Stimulated activated CD4-positive, alpha-beta T cell treated with anti-CD3 and anti-CD28 coated beads, Interleukin-1b, Interleukin-23, amount 100 ng/mL, for 4 hours (primary cell): ENCODE results near the gene ZBTB18.
"Not testable (repeated sequence)": the region's sequence is repeated elsewhere in the genome, so short reads cannot be mapped to it uniquely, and the experiment has no call there.

ENCODE experiments used
- DNase-seq, 2 donors: peaks; one replicate each; pipeline ENCODE4 v3.0.0-alpha.2; 2020; ENCODE audit warnings: low read depth in 2 of 2

ZBTB18 gene

DNA sequence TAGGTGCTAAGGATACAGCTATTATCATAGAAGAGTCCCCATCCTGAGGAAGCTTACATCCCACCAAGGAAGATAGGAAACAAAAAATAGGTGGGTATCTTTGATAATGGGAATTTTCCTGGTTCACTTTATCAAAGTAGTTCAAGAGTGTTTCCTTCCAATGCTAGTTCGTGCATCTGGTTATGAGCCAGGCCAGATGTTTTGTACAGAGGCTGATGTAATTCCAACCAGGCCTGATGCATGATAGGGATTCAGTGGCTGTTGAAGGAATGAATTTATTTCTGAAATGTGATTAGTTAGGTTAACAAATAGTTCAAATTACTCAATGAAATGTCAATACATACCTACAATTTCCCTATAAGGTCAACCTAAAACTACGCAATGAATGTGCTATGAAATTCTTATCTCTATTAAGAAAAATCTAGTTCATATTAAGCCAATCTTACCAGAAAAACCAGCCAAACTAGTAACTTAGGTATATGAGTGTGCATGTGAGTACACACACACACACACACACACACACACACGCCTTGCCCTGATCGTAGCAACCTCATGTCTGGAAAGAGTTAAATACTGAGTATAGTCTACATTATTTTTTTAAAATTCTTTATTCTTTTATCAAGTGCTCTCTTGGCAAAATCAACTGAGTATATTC, 9.5 kb upstream of the ZBTB18 start:
- no peak for DNase-seq

DNA sequence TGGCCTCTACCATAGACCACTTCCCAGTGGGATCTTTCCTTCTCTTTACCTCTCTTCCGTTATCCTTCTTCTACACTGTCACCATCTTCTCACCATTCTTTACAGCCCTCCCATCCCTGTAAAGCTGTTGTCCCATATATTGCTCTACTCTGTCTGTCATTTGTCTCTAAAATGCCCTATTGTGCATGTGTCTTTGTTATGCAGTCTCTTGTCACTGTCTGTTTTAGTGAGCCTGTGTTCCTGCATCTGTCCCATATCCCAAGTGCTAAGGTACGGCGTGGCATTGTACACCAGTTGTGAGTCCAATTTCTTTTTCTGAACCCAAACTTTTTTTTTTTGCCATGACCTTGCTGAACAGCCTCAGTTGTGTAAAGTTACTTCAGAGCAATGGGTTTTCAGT, 8.8 kb upstream of the ZBTB18 start:
- DNase-seq: no peak

DNA sequence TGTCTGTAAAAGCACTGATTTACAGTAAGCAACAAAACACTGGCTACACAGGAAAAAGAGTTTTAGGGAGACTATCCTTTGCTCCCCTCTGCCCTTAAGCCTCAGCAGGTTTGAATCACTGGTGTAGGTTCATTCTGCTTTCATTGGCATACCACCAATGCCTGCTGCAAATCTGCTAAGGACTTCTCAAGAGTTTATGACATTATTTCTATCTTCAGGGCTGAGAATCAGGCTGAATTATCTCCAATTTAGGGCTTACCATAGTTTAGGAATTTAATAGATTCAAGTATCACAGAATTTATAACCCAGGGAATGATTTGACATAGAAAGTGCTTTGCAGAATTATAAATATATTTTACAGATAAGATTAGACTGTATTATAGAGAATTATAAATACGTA, 6.7 kb upstream of the ZBTB18 start:
- DNase-seq: no peak

DNA sequence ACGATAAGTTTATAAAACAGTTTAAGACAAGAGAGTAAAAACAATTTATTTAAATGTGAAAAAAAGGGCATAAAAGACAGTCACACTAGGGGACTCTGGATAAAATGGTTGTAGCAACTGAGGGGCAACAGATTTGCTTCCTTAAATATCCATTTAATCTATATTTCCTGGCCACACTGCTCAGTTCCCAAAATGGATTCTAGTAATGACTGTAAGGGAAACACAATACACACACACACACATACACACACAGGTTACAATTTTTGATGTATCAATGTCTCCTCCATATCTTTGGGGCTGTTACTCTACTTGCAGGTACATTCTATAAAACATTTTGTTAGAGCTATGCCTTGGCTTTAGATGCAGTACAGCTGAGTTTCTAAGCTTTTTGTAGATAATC, 4.8 kb upstream of the ZBTB18 start:
- not testable (repeated sequence) for DNase-seq

DNA sequence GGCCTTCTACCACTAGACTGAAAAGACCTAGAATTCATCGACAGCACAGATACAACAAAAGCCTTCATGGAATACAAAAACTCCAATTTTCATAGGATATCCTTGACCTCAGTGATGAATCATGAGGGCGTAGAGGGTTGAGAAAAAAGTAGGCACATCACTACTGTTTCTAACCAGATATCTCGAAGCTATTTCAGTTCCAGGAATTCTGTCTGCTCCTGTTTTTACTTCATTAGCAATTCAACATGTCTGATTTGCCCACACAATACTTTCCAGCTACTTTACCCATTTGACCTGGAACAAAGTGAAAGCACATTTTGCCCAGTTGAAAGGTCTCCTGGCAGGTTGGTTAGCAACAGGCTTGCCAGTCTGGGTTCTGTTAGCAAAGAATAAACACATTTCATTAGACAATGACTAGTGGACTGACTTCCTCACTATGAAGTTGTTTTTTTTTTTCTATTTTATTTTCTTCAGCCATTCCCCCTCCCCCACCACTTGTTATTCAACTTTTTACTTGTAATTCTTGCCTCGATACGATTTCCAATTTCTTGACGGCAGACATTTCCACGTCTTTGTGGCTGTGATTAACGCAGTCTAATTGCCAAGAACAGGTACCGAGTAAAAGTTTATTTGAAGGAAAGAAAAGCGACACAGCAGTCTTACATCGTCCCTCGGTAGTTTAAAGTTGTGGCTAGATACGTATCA, 4.0 kb upstream of the ZBTB18 start:
- DNase-seq: no peak

DNA sequence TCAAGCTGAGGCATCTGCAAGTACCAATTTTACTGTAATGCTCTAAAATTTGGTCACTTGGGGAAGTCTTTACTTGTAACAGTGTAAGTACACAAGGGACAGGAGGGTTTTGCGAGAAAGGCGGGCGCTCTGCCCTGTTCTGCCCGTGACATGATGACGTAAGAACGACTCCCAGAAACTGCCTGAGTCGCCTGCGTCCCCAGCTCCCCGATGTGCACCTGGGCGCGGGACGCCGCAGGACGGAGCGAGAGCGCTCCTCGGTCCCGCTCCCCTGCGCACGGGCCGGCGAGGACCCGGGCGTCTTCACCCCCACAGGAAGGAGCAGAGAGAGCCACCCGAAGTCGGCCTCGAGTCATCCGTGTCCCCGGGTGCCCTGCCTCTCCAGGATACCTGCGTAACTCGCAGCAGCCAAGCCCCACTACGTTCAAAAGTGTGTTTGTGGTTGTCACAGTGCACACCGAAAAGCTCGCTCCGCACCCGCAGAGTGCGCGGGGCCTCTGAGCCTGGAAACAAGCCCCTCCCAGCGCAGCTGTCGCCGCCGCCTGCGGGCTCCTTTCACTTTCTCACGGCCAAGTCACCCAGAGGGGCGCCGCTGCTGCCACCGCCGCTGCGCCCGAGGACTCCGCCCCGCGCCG, 3.3 kb upstream of the ZBTB18 start:
- no peak for DNase-seq

DNA sequence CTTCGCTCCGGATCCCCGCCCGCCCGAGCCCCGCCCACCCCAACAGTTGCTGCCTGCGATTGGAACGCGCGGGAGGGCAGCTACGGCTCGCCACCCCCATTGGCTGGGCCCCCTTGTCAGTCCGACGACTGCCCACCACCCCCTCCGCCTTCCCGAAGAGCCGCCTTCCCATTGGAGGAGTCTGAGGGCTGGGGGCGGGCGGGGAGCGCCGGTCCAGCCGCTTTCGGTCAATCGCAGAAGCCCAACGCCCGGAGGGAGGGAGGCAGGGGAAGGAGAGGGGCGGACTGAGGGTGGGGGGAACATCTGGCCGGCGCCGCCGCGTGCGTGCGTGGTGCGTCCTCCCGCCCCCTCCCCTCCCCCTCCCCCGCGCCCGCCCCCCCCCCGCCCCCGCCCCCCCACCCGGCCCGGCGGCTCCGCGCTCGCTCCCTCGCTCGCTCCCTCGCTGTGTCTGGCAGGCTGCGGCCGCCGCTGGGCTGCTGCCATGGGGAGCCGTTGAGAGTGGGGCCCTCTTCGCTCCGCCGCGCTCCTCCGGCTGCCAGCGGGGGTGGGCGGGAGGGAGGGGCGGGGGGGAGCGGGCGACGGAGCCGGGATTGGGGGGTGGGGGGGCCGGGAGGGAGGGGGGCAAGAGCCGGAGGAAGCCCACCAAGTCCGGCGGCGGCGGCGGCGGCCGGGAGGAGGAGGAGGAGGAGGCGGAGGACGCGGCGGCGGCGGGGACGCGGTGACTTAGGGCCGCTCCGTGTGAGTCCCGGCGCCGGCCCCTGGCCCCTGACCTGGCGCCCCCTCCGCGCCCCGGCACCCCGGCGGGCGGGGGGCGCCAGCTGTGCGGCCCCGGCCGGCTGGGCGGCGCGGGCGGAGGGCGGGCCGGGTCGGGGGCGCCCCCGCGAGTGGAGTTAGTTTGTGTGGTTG, 2.6 kb upstream of the ZBTB18 start:
- DNase-seq: peak; percentile 92

DNA sequence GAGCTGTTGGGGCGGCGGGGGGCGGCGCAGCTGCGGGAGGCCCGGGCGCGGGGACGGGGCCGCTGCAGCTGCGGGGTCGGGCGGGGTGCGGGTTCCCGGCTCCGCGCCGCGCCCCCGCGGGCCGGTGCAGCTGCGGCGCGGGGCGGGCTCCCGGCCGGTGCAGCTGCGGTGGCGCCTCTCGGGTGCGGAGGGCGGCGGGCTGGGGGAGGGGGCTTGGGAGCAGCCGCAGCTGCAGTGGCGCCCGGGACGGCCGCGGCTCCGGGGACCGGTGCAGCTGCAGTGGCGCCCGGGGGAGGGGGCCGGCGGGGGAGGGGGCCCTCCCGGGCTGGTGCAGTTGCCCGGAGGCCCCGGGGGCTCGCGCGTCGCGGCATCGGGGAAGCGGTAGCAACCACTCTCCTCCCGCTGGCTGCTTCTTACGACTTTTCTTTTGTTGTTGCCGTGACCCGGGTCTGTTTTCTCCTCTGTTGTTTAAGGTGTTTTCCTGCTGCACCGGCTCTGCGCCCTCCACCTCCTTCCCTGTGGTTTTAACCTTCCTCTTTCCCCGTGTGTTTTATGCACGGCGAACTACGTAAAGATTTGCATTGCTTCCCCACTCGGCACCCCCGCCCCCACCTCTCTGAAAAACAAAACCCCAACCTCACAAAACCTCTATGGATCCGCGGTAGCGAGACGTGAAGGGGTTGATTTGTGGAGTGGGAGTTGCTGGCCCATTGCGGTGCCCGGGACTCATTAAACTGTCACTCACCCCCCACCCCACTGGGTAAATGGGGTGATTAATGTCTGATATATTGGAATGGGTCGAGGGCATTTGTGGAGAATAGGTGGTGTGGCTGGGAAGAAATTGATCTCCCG, 1.7 kb upstream of the ZBTB18 start:
- DNase-seq: peak; percentile 28 to 32

DNA sequence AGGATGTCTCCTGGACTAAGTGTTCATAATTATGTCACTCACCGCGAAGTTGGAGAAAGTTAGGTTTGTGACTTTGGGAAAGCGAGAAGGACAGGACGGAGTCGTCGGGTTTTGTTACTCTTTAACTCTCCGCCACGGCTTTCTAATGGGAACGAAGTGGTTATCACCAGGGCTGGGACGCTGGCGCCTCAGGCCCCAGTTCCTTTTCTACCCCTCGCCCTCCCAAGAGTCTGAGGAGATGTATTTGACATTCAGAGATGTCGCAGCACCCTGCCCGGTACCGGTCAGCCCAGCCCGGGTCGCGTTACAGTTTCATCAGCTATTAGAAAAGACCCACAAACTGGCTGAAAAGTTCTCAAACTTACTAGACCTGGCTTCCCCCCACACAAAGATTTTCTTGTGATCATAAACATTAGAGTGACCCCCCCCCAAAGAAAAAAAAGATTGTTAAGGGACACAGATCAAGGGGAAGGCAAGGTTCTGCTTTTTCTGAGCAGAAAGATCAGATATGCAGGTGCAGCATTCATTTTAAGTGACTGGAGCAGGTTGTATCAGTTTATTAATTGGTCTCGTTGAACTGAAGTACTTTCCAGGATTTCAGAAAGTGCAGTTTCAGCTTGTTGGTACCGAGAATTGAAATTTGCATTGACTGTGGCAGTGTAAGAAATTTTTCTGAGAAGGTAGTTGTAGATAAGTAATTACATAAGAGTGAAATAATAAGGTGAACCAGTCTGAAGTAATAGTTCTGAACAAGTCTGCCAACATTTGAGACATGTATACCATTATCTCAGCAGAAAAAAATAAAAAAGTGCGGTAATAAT, 859 bp upstream of the ZBTB18 start:
- DNase-seq: no peak

DNA sequence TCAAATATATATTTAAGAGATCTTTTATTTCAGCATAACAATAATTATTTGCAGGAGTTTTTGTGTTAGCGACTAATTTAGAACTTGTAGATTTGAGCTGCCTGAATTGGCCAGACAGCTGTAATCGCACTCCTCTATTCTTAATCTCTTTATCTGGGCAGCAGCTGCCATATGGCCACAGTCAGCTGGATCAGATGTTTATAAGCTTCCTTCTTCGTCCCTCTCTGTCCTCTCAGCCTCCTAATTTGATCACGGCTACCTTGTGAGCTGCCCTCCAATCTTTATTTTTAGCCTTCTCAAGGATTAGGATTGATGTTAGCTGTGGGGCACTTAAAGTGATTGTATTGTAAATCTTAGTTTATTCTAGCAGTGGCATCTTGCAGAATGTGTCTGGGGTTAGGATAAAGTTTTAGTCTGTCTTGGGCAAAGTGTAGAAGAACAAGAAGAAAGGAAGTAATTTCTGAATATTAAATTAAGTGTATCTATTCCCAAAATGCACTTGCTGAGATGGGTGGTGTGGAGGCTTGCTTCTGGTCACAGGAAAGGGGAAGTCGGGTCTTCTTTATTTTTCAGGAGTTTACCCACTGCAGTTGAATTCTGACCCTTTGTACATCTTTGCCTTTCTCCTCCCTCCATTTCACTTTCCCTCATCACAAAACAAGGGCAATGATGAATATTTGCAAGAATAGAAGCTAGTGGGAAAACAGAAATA, 1.1 kb downstream of the ZBTB18 start:
- DNase-seq: no peak

DNA sequence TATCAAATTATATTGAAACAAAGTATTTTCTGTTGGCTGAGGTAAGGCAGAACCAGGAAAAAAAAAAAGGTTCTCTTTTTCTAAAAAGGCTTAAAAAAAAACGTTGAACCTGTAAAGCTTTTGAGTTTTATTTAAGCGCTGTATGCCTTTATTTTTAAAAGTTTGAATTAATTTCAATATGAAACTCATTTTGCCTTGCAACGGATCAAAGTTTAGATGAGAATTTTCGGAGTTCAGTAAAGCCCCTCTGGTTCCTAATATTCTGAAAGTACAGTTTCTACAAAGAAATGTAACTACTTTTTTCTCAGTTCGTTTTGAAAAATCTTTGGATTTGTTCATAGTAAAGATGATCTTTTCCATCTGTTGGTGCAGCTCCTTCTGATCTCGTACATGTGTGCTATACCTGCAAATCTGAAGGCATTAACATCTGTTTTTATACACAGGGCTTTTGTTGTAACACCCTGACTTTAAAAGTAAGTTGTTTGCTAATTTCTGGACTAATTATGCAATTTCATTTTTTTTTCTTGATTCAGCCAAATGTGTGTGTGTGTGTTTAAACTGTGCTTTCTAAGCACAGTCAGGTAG, 1.7 kb downstream of the ZBTB18 start:
- DNase-seq: no peak

DNA sequence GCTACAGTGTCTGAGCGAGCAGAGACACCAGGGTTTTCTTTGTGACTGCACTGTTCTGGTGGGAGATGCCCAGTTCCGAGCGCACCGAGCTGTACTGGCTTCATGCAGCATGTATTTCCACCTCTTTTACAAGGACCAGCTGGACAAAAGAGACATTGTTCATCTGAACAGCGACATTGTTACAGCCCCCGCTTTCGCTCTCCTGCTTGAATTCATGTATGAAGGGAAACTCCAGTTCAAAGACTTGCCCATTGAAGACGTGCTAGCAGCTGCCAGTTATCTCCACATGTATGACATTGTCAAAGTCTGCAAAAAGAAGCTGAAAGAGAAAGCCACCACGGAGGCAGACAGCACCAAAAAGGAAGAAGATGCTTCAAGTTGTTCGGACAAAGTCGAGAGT, 2.7 kb downstream of the ZBTB18 start:
- DNase-seq: no peak

DNA sequence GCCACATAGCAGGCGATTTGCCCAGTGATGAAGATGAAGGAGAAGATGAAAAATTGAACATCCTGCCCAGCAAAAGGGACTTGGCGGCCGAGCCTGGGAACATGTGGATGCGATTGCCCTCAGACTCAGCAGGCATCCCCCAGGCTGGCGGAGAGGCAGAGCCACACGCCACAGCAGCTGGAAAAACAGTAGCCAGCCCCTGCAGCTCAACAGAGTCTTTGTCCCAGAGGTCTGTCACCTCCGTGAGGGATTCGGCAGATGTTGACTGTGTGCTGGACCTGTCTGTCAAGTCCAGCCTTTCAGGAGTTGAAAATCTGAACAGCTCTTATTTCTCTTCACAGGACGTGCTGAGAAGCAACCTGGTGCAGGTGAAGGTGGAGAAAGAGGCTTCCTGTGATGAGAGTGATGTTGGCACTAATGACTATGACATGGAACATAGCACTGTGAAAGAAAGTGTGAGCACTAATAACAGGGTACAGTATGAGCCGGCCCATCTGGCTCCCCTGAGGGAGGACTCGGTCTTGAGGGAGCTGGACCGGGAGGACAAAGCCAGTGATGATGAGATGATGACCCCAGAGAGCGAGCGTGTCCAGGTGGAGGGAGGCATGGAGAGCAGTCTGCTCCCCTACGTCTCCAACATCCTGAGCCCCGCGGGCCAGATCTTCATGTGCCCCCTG, 3.3 kb downstream of the ZBTB18 start:
- no peak for DNase-seq

DNA sequence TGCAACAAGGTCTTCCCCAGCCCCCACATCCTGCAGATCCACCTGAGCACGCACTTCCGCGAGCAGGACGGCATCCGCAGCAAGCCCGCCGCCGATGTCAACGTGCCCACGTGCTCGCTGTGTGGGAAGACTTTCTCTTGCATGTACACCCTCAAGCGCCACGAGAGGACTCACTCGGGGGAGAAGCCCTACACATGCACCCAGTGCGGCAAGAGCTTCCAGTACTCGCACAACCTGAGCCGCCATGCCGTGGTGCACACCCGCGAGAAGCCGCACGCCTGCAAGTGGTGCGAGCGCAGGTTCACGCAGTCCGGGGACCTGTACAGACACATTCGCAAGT, 3.8 kb downstream of the ZBTB18 start:
- no peak for DNase-seq

DNA sequence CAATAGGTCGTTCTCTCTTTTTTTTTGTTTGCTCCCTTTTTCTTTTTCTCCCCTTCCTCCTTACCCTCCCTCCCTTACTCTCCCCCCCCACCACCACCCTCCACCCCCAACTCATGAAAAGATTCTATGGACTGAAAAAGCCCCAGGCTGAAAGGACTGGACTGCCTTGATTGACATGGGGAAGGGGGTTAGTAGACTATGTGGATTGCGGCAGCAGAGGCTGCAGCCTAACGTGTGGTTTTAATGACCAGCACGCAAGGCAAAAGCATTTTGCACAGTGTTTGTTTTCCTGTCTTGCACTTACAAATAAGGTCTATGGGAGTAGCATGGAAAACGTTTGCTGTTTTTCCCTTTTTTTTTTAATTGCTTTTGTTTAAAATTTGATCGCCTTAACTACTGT, 5.5 kb downstream of the ZBTB18 start:
- DNase-seq: no peak

DNA sequence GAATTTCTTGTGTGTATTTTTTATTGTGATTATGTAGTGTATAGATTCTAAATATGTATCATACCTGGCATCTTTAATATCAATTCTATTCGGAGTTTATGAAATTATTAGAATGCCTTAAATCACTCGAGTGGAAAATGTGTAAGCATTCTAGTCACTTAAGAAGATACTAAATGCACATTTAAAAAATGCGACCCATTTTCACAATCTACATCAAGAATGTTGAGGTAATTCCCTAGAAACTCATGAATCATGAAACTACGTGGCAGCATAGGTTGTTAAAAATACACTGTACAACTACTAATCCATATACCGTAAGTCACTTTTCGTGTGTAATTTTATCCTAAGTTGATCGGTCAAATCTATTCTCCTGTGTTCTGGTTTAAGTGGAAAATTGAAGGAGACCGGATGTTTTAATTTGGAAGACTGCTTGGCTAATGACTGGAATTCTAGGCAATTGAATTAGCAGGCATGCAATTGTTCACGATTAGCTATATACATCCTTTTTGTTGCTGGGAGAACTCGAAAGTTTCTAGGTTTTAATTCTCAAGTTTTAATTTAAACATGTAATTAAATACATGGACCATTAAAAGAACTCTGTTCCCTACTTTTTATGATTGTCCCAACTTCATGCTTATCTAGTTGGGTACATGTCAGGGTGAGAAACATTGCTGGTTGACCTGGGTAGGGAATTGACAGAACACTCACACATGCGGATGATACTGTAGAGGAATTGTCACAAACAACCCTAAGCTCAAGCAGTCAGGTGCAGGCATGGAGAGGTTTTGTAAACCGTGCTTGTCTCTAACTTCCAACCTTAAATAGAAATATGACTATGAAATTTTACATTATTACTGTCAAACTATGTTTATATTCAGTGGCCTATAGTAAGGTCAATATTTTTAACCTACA, 6.6 kb downstream of the ZBTB18 start:
- DNase-seq: no peak

DNA sequence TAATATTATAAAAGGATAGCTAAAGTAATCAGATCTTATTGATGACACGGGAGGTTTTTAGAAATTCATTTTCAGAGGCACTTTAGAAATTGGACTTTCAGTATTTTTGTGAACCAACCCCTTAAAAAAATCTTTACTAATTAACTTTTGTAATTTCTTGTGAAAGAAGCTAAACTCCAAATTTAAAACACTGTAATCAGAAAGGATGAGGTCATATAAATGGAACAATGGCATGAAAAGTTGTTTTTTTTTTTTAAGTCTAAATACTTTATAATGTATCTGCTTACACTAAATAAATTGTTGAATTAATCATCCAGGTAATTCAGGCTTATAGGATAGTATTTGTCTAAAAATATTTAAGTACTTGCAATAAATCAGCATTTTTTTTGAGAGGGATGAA, 9.0 kb downstream of the ZBTB18 start:
- no peak for DNase-seq

DNA sequence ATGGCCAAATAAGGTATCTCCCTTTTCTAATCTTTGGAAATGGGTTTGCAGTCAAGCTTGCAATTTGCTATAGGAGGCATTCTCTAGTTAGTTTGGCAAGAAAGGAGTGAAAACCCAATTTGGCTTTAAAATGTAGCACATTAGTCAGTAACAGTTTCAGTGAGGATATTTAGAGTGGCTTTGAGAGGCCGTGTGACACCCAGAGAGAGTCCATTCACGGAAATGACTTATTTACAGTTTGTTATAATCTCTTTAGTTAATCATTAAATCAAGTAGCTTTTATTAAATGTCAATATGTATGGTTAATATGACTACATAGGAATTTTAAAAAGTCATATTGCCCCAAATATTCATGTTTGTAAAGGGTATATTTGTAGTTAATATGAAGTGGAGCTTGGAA, 9.6 kb downstream of the ZBTB18 start:
- DNase-seq: no peak
